GM19438 (cell line): ENCODE data around the gene ANKS6.

Experiments
- ATAC-seq: cut with Tn5 transposase; IDR thresholded peaks from one replicate; pipeline ENCODE4 v1.9.1; 2021; ENCODE audit warnings: low read depth; ENCODE audit not compliant: unreplicated experiment

Gene ANKS6

DNA sequence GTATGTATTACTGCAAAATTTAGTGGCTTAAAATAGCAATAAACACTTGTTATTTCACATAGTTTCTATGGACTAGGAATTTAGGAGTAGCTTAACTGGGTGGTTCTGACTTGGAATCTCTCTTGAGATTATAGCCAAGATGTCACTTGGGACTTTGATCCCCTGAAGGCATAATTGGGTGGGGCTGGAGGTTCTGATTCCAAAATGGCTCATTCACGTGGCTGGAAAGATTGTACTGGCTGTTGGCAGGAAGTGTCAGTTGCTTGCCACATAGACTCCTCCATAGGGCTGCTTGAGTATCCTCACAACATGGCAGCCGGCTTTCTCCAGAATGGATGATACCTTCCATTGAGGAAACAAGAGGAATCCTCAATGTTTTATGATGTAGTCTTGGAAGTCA, 22.4 kb upstream of the ANKS6 start:
- no peak for ATAC-seq

GRCh38 chr9:98815391-98815951, 19.1 kb upstream of the ANKS6 start:
- ATAC-seq: no peak

GRCh38 chr9:98811051-98811650, 14.8 kb upstream of the ANKS6 start:
- ATAC-seq: no peak

DNA sequence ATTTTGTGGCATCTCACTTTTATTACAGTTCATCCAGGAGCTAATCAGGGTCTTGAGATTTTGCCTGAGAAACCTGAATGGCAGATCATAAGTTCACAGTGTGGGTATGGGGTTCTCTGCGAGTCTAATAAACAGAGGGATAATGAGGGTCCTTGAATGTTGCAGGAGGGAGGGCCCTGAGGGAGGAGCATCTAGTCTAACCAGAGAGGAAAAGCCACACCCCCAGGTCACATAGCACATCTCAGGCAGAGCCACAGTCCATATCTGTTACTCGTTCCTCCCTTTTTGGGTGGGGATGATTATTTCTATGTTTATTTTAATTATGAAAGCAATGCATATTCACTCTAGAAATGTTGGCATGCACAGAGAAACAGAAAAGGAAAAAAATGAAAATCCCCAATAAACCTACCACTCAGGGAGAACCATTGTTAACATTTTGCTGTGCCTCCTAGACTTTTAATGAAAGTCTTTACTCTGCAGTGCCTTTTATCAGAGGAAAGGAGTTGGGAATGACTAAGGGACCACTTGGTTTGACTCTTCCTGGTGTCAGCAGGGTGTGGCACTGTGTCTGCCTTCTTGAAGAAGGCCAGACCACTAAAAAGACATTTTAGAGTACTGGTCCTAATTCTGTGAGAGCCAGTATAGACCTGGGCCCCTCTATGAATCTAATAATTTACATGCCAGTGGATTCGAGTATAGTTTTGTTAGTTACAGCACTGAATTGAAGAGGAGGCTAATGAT, 13.9 kb upstream of the ANKS6 start:
- ATAC-seq: no peak

DNA sequence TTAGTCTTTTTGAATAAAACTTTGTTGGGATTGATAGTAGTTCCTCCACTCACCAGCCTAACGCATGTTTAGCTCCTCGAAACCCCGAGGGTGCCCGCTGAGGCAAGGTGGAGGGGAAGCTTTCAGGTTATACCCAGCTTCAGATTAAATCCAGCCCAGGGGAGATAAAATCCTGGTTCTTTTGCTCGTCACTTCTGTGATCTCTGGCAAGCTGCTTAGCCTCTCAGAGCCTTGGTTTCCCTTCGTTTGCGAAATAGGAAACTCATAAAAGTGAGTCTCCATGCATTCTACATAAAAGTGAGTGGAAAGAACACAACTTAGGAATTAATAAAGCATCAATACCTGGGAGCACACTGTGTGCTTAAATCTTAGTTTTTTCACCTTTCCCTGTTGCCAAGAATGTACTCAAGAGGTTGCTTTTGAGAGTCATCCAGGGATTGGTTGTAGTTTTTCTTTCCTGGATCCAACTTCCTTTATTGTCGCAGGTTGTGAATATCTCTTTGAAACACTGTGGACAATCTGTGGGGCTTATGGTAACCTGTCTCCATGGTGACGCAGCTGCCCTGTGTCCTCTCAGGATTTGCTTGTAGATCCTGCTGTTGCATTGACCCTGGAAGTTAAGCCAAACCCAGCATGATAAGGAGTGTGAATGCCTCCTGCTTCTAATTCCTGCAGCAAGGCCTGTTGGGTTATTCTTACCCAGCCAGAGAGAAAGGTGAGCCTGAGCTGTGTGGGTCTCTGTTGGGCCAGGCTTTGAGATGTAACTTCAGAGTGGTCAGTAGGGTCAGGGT, 13.2 kb upstream of the ANKS6 start:
- ATAC-seq: no peak

DNA sequence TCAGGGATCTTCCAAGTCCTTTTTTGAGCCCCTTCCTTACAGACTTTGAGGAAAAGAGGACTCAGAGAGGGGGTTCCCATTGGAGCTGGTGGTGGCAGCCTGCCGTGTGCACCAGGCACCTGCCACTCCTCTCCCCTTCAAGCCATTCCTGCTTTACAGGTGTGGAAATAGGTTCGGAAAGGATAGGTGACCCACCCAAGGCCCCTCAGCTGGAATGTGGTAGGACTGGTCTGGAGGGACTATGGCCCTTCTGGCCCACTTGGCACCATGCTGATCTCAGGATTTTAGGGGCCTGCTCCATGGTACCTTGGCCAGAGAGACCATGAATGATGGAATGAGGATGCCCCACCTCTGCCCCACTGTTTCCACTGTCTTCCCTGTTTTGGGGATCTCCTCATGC, 12.5 kb upstream of the ANKS6 start:
- ATAC-seq: no peak

DNA sequence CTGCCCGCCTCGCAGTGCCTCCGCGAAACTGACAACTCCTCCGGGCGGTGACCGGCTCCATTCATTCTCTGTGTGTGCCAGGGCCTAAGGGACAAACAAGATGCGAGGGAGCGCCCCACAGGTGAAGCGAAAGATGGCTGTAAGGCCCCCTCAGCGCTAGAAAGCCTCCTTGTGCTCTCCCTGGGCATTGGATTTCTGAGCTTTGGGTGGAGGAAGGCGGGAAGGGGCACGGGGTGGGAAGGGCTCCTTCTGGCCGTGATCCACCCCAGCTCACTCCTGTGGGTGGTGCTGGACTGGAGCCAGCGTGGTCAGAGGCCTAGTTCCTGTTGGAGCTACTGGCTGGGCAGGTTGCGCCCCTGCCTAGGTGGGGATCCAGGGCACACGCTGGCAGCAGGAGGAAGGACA, 12.1 kb upstream of the ANKS6 start:
- ATAC-seq: no peak

- ATAC-seq: peak; percentile 41
Observed at GRCh38 chr9:98807814-98808195, 11.4 kb upstream of the ANKS6 start.

- peak; percentile 66 for ATAC-seq
Observed at GRCh38 chr9:98807070-98807813, 10.9 kb upstream of the ANKS6 start, which contains the start of gene GALNT12. TSS of gene GALNT12 (plus strand) at chr9:98807670. CDS start at chr9:98807699, 29 bp downstream.

GRCh38 chr9:98806394-98807035, 10.2 kb upstream of the ANKS6 start:
- no peak for ATAC-seq

GRCh38 chr9:98805506-98806272, 9.3 kb upstream of the ANKS6 start:
- no peak for ATAC-seq

DNA sequence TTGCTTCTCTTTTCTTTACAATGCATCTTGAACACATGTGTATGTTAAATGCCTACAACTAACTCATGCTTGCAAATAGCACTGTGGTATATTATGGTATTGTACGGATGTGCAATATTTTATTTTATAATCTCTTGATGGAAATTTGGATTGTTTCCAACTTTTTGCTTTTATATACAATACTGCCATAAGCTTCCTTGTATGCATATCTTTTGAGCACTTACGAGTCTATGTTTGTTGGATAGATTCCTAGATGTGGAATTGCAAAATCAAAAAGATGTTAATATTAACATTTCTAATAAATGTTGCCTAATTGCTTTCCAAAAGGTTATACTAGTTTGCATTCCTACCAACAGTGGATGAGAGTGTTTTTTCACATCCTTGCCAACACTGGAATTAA, 7.7 kb upstream of the ANKS6 start:
- no peak for ATAC-seq

- no peak for ATAC-seq
Observed at GRCh38 chr9:98801969-98802371, 5.6 kb upstream of the ANKS6 start.

DNA sequence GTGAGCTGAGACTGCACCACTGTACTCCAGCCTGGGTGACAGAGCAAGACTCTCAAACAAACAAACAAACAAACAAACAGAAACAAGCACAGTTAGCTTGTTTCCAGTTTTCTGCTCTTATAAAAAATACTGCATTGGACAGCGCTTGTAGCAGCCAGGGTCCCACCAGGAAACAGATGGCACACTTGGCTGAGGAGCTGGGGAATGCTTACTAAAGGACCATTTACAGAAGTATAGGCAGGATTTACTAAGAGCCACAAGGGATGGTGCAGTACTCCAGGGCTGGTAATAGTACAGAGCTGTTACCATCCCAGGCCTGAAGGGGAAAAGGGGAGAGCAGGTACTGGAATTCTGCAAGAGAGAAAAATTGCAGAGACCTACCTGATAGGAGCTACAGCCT, 5.2 kb upstream of the ANKS6 start:
- no peak for ATAC-seq

GRCh38 chr9:98798254-98798653, 1.9 kb upstream of the ANKS6 start:
- no peak for ATAC-seq

- ATAC-seq: no peak
Observed at GRCh38 chr9:98797491-98797890, 1.1 kb upstream of the ANKS6 start.

GRCh38 chr9:98795970-98796363, 388 bp downstream of the ANKS6 start:
- peak; percentile 45 for ATAC-seq

DNA sequence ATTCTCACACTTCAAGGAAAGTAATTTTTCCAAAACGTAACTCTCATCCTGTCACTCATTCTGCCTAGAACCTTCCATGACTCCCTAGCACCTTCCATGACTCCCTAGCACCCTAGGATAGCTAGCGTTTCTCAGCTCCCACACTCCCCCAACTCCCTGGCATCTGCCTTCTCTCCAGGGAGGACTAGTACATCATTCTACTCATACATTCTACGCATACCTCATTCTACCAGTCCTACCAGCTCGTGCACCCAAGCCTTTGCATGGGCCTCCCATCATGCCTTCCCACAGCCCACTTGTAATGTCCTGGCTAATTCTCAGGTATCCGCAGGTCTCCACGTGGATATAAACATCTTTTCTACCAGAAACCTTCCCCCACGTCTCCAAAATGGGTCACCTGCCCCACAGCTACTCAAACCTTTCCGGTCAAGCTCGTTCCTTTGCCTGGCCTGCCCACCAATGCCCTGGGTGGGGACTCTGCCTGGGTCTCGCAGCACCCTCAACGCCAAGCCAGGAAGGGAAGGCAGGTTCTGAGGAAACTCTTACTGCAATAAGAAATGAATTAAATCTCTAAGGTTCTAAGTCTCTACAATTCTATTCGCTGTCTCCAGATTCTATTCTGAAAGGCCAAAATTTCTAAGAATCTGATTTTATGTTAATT, 930 bp downstream of the ANKS6 start:
- ATAC-seq: no peak

- ATAC-seq: no peak
Observed at GRCh38 chr9:98794802-98795201, 1.6 kb downstream of the ANKS6 start.
